Gastrocnemius medialis (tissue), 4 donors: Measurements from ENCODE around the gene GRID1.

Source experiments
- CTCF ChIP-seq, 5 experiments: fragments of 450-650 bp in 3 of 5; fragments of 200-600 bp in 2 of 5; sonication (generic) in 2 of 5; IDR thresholded peaks in 4 of 5; conservative IDR thresholded peaks in 1 of 5; 1 replicate in 4 of 5; 2 replicates in 1 of 5; pipeline ENCODE4 v1.5.1; 2016 to 2019; ENCODE audit warnings: antibody characterized with exemption in 5 of 5, mild to moderate bottlenecking in 3 of 5, moderate library complexity in 3 of 5
- POLR2A ChIP-seq, 2 donors: fragments of 450-650 bp; IDR thresholded peaks; one replicate each; pipeline ENCODE4 v1.6.1; 2017; ENCODE audit warnings: antibody characterized with exemption in 2 of 2, mild to moderate bottlenecking in 2 of 2, moderate library complexity in 2 of 2

- TF ChIP-seq CTCF (IDR thresholded peaks at IDR 0.05 in 4 of 5, conservative IDR thresholded peaks at IDR 0.05 in 1 of 5): no peak
- no peak for TF ChIP-seq POLR2A (IDR thresholded peaks at IDR 0.05)
These were observed 441.3 kb downstream of the GRID1 start for GRCh38 chr10:85925201-85925750.
